Calu3 (cell line): ENCODE results near the gene RANBP3. TPM values are rescaled to one million over a fixed set of nuclear protein-coding genes. Genes with fewer than 3 reads are reported as not detected.

Experiments
- BruUV-seq: library from RNA; stranded (reverse); fragments of 400-500 nt; replicated peaks from 2 replicates; lab custom pipeline; 2021; lab: Mats Ljungman, UMichigan
- CTCF ChIA-PET: fragments of 300-600 bp; sonication (Branson Sonifier 250); formaldehyde crosslinking; loops from one replicate; lab custom pipeline; 2022; ENCODE audit warnings: antibody characterized with exemption; lab: Charles Lee
- DNase-seq: peaks from one replicate; pipeline ENCODE4 v3.0.0; 2022
- H3K27ac Mint-ChIP-seq: one replicate; pipeline ENCODE4 v1.8.0; 2022; ENCODE audit warnings: mixed read lengths; ENCODE audit not compliant: unreplicated experiment
- H3K27me3 Mint-ChIP-seq: one replicate; pipeline ENCODE4 v1.8.0; 2022; ENCODE audit warnings: mixed read lengths; ENCODE audit not compliant: unreplicated experiment
- H3K36me3 Mint-ChIP-seq: one replicate; pipeline ENCODE4 v1.8.0; 2022; ENCODE audit warnings: mild to moderate bottlenecking, moderate library complexity, mixed read lengths; ENCODE audit not compliant: insufficient read depth, unreplicated experiment
- H3K4me1 Mint-ChIP-seq: one replicate; pipeline ENCODE4 v1.8.0; 2022; ENCODE audit warnings: mild to moderate bottlenecking, low read depth, mixed read lengths; ENCODE audit not compliant: unreplicated experiment
- H3K4me3 Mint-ChIP-seq: one replicate; pipeline ENCODE4 v1.8.0; 2022; ENCODE audit warnings: mild to moderate bottlenecking, low read depth, moderate library complexity, mixed read lengths; ENCODE audit not compliant: unreplicated experiment
- H3K9me3 Mint-ChIP-seq: one replicate; pipeline ENCODE4 v1.8.0; 2022; ENCODE audit warnings: low read depth, mixed read lengths; ENCODE audit not compliant: unreplicated experiment
- CTCF ChIP-seq: fragments of 200-600 bp; IDR thresholded peaks from one replicate; pipeline ENCODE4 v1.8.0; 2022; ENCODE audit warnings: antibody characterized with exemption; ENCODE audit not compliant: unreplicated experiment
- intact Hi-C: fragments of 100-400 bp; cut with micrococcal nuclease; formaldehyde crosslinking; loops from one replicate; pipeline ENCODE4 v1.10.0; 2022; ENCODE audit not compliant: unreplicated experiment
- total RNA-seq: library from RNA; stranded (reverse); gene quantifications from 2 replicates; pipeline ENCODE4 v1.2.3, GENCODE V29; 2022

Gene RANBP3
- total RNA-seq, 1 experiment from 2014 or later, result 58.4 TPM

DNA sequence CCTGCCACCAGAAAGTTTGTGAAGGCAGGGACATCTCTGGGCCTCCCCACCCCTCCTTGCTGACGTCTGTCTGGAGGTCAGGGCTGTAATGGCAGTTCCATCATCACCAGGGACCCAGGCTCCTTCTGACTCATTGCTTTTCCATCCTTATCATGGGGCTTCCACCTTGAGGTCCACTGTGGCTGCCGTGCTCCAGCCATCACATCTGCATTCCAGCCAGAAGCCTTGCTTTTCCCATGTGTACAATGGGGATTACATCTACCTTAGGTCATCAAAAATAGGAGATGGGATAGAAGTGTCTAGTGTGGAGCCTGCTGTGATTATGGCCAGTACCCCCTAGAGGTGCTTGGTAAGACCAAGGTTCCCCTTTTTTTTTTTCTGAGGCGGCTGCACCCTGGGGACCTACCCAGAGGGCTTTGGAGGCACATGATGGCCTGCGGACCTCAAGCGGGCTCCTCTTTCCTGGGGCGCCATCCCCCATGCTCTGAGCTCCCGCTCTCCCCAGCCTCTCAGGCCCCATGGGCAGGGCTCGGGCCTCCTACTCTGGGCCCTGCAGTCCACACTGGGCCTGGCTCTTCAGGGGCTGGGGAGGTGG is 13.4 kb upstream of the RANBP3 start:
- Mint-ChIP-seq H3K27me3 (no peaks in the 10 kb centered on the region), H3K36me3 (peaks cover 6% of the 10 kb centered on the region), H3K4me3 (no peak overlapping the region), H3K9me3 (no peaks in the 10 kb centered on the region), H3K27ac (no peak overlapping the region), H3K4me1 (no peaks in the 10 kb centered on the region)
- no TSS peak for BruUV-seq
- TF ChIP-seq CTCF, result no peak
- CTCF ChIA-PET, result interaction anchor here (0.7 kb wide), 1 partner anchor 204 kb away, joined by 3 read pairs; no protein-coding TSS in a partner anchor
- no peak for DNase-seq
- intact Hi-C loops, result no loop called here

GRCh38 chr19:5990289-5990797 is 12.4 kb upstream of the RANBP3 start:
- Mint-ChIP-seq H3K4me1 (no peaks in the 10 kb centered on the region), H3K36me3 (peaks cover 6% of the 10 kb centered on the region), H3K27me3 (no peaks in the 10 kb centered on the region), H3K9me3 (no peaks in the 10 kb centered on the region), H3K27ac (no peak overlapping the region), H3K4me3 (no peak overlapping the region)
- no peak for DNase-seq
- intact Hi-C loops, result no loop called here
- CTCF ChIA-PET, result interaction anchor here (0.7 kb wide), 2 partner anchors 203 to 604 kb away, joined by 3 to 4 read pairs; no protein-coding TSS in a partner anchor
- no TSS peak for BruUV-seq
- no peak for TF ChIP-seq CTCF

GRCh38 chr19:5989388-5990074 is 11.6 kb upstream of the RANBP3 start:
- no peaks in the 10 kb centered on the region for H3K9me3 Mint-ChIP-seq
- no peak overlapping the region for H3K27ac Mint-ChIP-seq
- TF ChIP-seq CTCF, result no peak
- CTCF ChIA-PET, result no interaction called here
- no peaks in the 10 kb centered on the region for H3K4me1 Mint-ChIP-seq
- BruUV-seq, result no TSS peak
- peaks cover 6% of the 10 kb centered on the region for H3K36me3 Mint-ChIP-seq
- H3K27me3 Mint-ChIP-seq, result no peaks in the 10 kb centered on the region
- H3K4me3 Mint-ChIP-seq, result no peak overlapping the region
- no peak for DNase-seq
- intact Hi-C loops, result loop anchor here (5.0 kb wide), 1 partner anchor 138 kb away; no protein-coding TSS in a partner anchor

DNA sequence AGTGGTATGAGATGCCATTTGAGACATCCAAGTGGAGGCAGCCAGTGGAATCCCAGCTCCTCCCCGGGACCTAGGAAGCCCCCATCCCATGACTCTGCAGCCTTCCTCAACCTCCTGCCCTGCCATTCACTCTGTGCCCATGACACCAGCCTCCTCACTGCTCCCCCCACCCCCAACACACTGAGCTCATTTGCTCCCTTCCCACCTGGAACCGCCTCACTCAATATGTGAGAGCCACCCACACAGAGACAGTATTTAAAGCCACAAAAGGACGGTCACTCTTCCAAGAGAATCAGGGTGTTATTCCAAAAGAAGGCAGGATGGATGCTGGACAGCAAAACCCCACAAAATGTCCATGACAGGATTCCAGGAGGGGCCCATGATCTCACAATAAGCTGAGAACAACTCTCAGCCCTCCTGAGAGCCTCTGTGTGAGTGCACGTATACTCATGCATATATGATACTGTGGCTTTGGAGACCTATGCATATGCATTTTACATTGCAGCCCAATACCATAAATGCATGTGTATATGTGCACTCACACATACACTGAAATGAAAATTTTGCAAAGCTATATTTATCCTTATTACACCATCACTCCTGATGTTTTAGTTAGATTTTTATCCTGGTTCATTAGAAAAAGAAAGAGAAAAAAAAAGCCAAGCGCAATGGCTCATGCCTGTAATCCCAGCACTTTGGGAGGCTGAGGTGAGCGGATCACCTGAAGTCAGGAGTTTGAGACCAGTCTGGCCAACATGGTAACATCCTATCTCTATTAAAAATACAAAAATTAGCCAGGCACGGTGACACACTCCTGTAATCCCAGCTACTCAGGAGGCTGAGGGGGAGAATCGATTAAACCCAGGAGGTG is 10.8 kb upstream of the RANBP3 start:
- H3K36me3 Mint-ChIP-seq, result peaks cover 6% of the 10 kb centered on the region
- no peaks in the 10 kb centered on the region for H3K27me3 Mint-ChIP-seq
- H3K4me3 Mint-ChIP-seq, result no peak overlapping the region
- no peak for TF ChIP-seq CTCF
- H3K9me3 Mint-ChIP-seq, result no peaks in the 10 kb centered on the region
- DNase-seq, result no peak
- CTCF ChIA-PET, result interaction anchor here (0.8 to 1.0 kb wide), 2 partner anchors 8 to 136 kb away, joined by 3 to 5 read pairs; no protein-coding TSS in a partner anchor
- no peaks in the 10 kb centered on the region for H3K4me1 Mint-ChIP-seq
- BruUV-seq, result no TSS peak
- intact Hi-C loops, result loop anchor here (5.0 kb wide), 1 partner anchor 139 kb away; no protein-coding TSS in a partner anchor
- no peak overlapping the region for H3K27ac Mint-ChIP-seq
